Uterus (tissue), 2 donors: Measurements from ENCODE around the gene SHB.

Source experiments
- CTCF ChIP-seq, 4 experiments: fragments of 200-600 bp in 2 of 4; fragments of 450-650 bp in 2 of 4; sonication (generic) in 2 of 4; IDR thresholded peaks; one replicate each; pipeline ENCODE4 v1.5.1; 2016 to 2019; ENCODE audit warnings: antibody characterized with exemption in 4 of 4, mild to moderate bottlenecking in 2 of 4, moderate library complexity in 1 of 4
- POLR2A ChIP-seq, 2 donors: fragments of 450-650 bp; IDR thresholded peaks; one replicate each; pipeline ENCODE4 v1.6.1; 2016; ENCODE audit warnings: antibody characterized with exemption in 2 of 2, mild to moderate bottlenecking in 1 of 2, moderate library complexity in 1 of 2

DNA sequence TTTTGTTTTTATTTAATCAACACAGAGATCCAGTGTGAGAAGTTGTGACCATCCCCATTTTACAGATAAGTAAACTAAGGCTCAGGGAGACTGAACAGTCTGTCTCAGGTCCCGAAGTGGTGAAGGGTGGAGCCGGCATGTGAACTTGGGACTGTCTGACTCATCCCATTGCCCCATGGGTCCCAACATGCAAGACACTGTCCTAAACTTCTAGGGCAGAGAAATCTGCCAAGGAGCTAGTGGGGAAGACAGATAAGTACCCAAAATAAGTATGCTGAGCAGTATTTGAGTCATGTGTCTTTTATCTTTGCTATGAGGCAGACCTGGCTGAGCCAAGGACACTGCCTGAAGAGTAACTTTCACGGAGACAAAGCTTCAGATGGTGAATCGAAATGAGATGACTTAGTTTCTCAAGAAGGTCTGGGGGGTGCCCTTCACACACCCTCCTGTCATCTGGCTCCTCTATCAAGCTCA lies 100.8 kb downstream of the SHB start:
- TF ChIP-seq CTCF (IDR thresholded peaks at IDR 0.05) (no peak), POLR2A (IDR thresholded peaks at IDR 0.05) (no peak)
